SK-N-SH (cell line): ENCODE measurements around the gene PARP4. TPM values are rescaled to one million over a fixed set of nuclear protein-coding genes. Genes with fewer than 3 reads are reported as not detected.
"Not testable (repeated sequence)": the region's sequence is repeated elsewhere in the genome, so short reads cannot be mapped to it uniquely, and the experiment has no call there.

Experiments used
- CTCF ChIA-PET: fragments of 300-600, 350-600 bp; formaldehyde crosslinking; extraction: SDS; loops from one replicate; lab custom pipeline; 2021; lab: Yijun Ruan, JAX
- POLR2A ChIA-PET: fragments of 350-600 bp; sonication (Branson Sonifier 250); formaldehyde crosslinking; extraction: SDS; loops from one replicate; lab custom pipeline; 2020; ENCODE audit warnings: antibody characterized with exemption, inconsistent platforms; lab: Yijun Ruan, JAX
- DNase-seq: peaks from one replicate; pipeline ENCODE4 v3.0.0; 2012
- H2AFZ ChIP-seq: fragments of 200-600 bp; sonication (generic); 2 replicates; pipeline ENCODE4 v1.8.1; 2016; ENCODE audit warnings: antibody characterized with exemption, mild to moderate bottlenecking, low read depth
- H3F3A ChIP-seq: fragments of 200-600 bp; sonication (generic); replicated peaks from 2 replicates; pipeline ENCODE3; 2016; ENCODE audit warnings: antibody characterized with exemption, mild to moderate bottlenecking; ENCODE audit not compliant: insufficient read depth
- H3K27ac ChIP-seq, 2 experiments: fragments of 200-500 bp in 1 of 2; fragments of 200-600 bp in 1 of 2; sonication (Bioruptor generic) in 1 of 2; sonication (generic), shearing (Covaris generic) in 1 of 2; 2 replicates each; pipeline versions ENCODE4 v1.5.1 to v1.6.1; 2014 to 2016; ENCODE audit warnings: low read depth in 2 of 2, inconsistent platforms in 1 of 2, low read length in 1 of 2, mild to moderate bottlenecking in 1 of 2, mixed read lengths in 1 of 2
- H3K27me3 ChIP-seq: fragments of 200-600 bp; sonication (generic), shearing (Covaris generic); 2 replicates; pipeline ENCODE4 v1.6.1; 2016; ENCODE audit warnings: mixed run types; ENCODE audit not compliant: insufficient read depth
- H3K36me3 ChIP-seq, 2 experiments: fragments of 200-500 bp in 1 of 2; fragments of 200-600 bp in 1 of 2; sonication (Bioruptor generic) in 1 of 2; sonication (generic) in 1 of 2; replicated peaks in 1 of 2; 2 replicates each; pipeline versions ENCODE3 to v1.5.1; 2014 to 2016; ENCODE audit warnings: low read length in 1 of 2, mild to moderate bottlenecking in 1 of 2; ENCODE audit not compliant: insufficient read depth in 2 of 2, control insufficient read depth in 1 of 2
- H3K4me1 ChIP-seq, 2 experiments: fragments of 200-500 bp in 1 of 2; fragments of 200-600 bp in 1 of 2; sonication (Bioruptor generic) in 1 of 2; sonication (generic), shearing (Covaris generic) in 1 of 2; 2 replicates each; pipeline versions ENCODE4 v1.5.1 to v1.6.1; 2014 to 2016; ENCODE audit warnings: low read depth in 1 of 2, low read length in 1 of 2, mixed run types in 1 of 2; ENCODE audit not compliant: insufficient read depth in 2 of 2, control insufficient read depth in 1 of 2
- H3K4me2 ChIP-seq: fragments of 200-600 bp; sonication (generic), shearing (Covaris generic); 2 replicates; pipeline ENCODE4 v1.6.1; 2017; ENCODE audit warnings: mixed run types
- H3K4me3 ChIP-seq, 2 experiments: fragments of 200-500 bp in 1 of 2; fragments of 200-600 bp in 1 of 2; sonication (Bioruptor generic) in 1 of 2; sonication (generic), shearing (Covaris generic) in 1 of 2; 2 replicates each; pipeline versions ENCODE4 v1.5.1 to v1.8.1; 2014 to 2016; ENCODE audit warnings: low read depth in 2 of 2, inconsistent platforms in 1 of 2, low read length in 1 of 2, mild to moderate bottlenecking in 1 of 2, mixed read lengths in 1 of 2, moderate library complexity in 1 of 2
- H3K79me2 ChIP-seq: fragments of 200-600 bp; sonication (generic); 2 replicates; pipeline ENCODE4 v1.8.1; 2017; ENCODE audit warnings: mild to moderate bottlenecking; ENCODE audit not compliant: insufficient read depth
- H3K9ac ChIP-seq: fragments of 200-600 bp; sonication (generic); 2 replicates; pipeline ENCODE4 v1.6.1; 2017; ENCODE audit warnings: mixed run types
- H3K9me2 ChIP-seq: fragments of 200-600 bp; sonication (generic); 2 replicates; pipeline ENCODE4 v1.6.1; 2017; ENCODE audit warnings: mixed run types
- H3K9me3 ChIP-seq: fragments of 200-600 bp; sonication (generic); 2 replicates; pipeline ENCODE4 v1.6.1; 2017; ENCODE audit warnings: mixed run types, mild to moderate bottlenecking, moderate library complexity
- H4K20me1 ChIP-seq: fragments of 200-600 bp; sonication (generic); 2 replicates; pipeline ENCODE4 v1.6.1; 2017; ENCODE audit warnings: mild to moderate bottlenecking, mixed run types; ENCODE audit not compliant: insufficient read depth
- CHD2 ChIP-seq: fragments of 150-350 bp; IDR thresholded peaks from 2 replicates; pipeline ENCODE4 v1.6.1; 2018; ENCODE audit warnings: low read length; ENCODE audit not compliant: partially characterized antibody
- FOSL2 ChIP-seq: IDR thresholded peaks from 2 replicates; pipeline ENCODE4 v1.4.0; 2012; ENCODE audit warnings: low read depth, mild to moderate bottlenecking, moderate library complexity, borderline replicate concordance
- FOXM1 ChIP-seq: IDR thresholded peaks from 2 replicates; pipeline ENCODE4 v1.4.0; 2012; ENCODE audit warnings: low read depth, mild to moderate bottlenecking
- GABPA ChIP-seq: IDR thresholded peaks from 2 replicates; pipeline ENCODE4 v1.4.0; 2012; ENCODE audit warnings: low read depth, mild to moderate bottlenecking
- IRF3 ChIP-seq: fragments of 150-350 bp; IDR thresholded peaks from 2 replicates; pipeline ENCODE4 v1.6.1; 2016; ENCODE audit warnings: mild to moderate bottlenecking, low read depth, low read length
- JUND ChIP-seq: IDR thresholded peaks from 2 replicates; pipeline ENCODE4 v1.4.0; 2012
- NFIC ChIP-seq: IDR thresholded peaks from 2 replicates; pipeline ENCODE4 v1.4.0; 2012; ENCODE audit warnings: borderline replicate concordance
- POLR2AphosphoS5 ChIP-seq: IDR thresholded peaks from 2 replicates; pipeline ENCODE4 v1.6.1; 2012; ENCODE audit warnings: low read depth, low read length
- REST ChIP-seq: IDR thresholded peaks from 2 replicates; pipeline ENCODE4 v1.6.1; 2012; ENCODE audit warnings: mild to moderate bottlenecking, low read depth, low read length, moderate library complexity
- RFX5 ChIP-seq: IDR thresholded peaks from 2 replicates; pipeline ENCODE4 v1.6.1; 2012; ENCODE audit warnings: mild to moderate bottlenecking, improper control_type of control experiment, low read length
- RXRA ChIP-seq: IDR thresholded peaks from 2 replicates; pipeline ENCODE4 v1.4.0; 2012; ENCODE audit warnings: low read depth, mild to moderate bottlenecking, borderline replicate concordance
- SIN3A ChIP-seq: IDR thresholded peaks from 2 replicates; pipeline ENCODE4 v1.6.1; 2012; ENCODE audit warnings: low read depth, mild to moderate bottlenecking, low read length, moderate library complexity, borderline replicate concordance
- SMC3 ChIP-seq: IDR thresholded peaks from 2 replicates; pipeline ENCODE4 v1.6.1; 2012; ENCODE audit warnings: low read depth, low read length, improper control_type of control experiment
- USF2 ChIP-seq: fragments of 150-350 bp; IDR thresholded peaks from 2 replicates; pipeline ENCODE4 v1.6.1; 2017; ENCODE audit warnings: antibody characterized with exemption, low read length, low read depth, borderline replicate concordance
- YY1 ChIP-seq: IDR thresholded peaks from 2 replicates; pipeline ENCODE4 v1.4.0; 2012; ENCODE audit warnings: low read depth, mild to moderate bottlenecking
- WGBS: methylation state at CpG from one replicate; pipeline ENCODE4 v1.1.6; 2017; ENCODE audit warnings: low lambda C conversion rate; 5-methylcytosine and 5-hydroxymethylcytosine counted together
- polyA plus RNA-seq, 3 experiments: library from polyadenylated mRNA; depleted of rRNA; stranded (reverse); fragments of >200 nt; gene quantifications; 2 replicates each; pipeline ENCODE4 v1.2.3, GENCODE V29; 2012
- TF ChIP-seq, protein P1 (sequence below): IDR thresholded peaks from 2 replicates; pipeline ENCODE4 v1.4.0; 2012; ENCODE audit warnings: low read depth, borderline replicate concordance
- TF ChIP-seq, protein P2 (sequence below): IDR thresholded peaks from 2 replicates; pipeline ENCODE4 v1.4.0; 2012; ENCODE audit warnings: low read depth, borderline replicate concordance

PARP4 gene
- polyA plus RNA-seq, 1 of the 3 experiments (the other 2 are of a cell fraction) = 33.9 TPM

GRCh38 chr13:24443366-24443765 is 69.2 kb downstream of the PARP4 start:
- Histone ChIP-seq H3K4me2 (no peak overlapping the region), H3K4me3 (no peak overlapping the region), H3K9me2 (no peaks in the 10 kb centered on the region), H3K27ac (no peak overlapping the region), H2AFZ (no peak overlapping the region), H3F3A (no peaks in the 10 kb centered on the region), H3K36me3 (peaks cover 45 to 62% of the 10 kb centered on the region in 2 experiments), H3K79me2 (no peaks in the 10 kb centered on the region), H4K20me1 (no peaks in the 10 kb centered on the region), H3K27me3 (no peaks in the 10 kb centered on the region), H3K9ac (no peak overlapping the region), H3K4me1 (no peaks in the 10 kb centered on the region), H3K9me3 (no peaks in the 10 kb centered on the region)
- no peak for DNase-seq
- 89% methylated on average over 4 of the region's 4 CpGs for WGBS
- TF ChIP-seq, protein P1, sequence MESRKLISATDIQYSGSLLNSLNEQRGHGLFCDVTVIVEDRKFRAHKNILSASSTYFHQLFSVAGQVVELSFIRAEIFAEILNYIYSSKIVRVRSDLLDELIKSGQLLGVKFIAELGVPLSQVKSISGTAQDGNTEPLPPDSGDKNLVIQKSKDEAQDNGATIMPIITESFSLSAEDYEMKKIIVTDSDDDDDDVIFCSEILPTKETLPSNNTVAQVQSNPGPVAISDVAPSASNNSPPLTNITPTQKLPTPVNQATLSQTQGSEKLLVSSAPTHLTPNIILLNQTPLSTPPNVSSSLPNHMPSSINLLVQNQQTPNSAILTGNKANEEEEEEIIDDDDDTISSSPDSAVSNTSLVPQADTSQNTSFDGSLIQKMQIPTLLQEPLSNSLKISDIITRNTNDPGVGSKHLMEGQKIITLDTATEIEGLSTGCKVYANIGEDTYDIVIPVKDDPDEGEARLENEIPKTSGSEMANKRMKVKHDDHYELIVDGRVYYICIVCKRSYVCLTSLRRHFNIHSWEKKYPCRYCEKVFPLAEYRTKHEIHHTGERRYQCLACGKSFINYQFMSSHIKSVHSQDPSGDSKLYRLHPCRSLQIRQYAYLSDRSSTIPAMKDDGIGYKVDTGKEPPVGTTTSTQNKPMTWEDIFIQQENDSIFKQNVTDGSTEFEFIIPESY = no peak
- no peak for TF ChIP-seq SMC3
- TF ChIP-seq IRF3 = no peak
- no peak for TF ChIP-seq JUND
- TF ChIP-seq RXRA = no peak
- no peak for TF ChIP-seq CHD2
- no peak for TF ChIP-seq REST
- no peak for TF ChIP-seq NFIC
- no peak for TF ChIP-seq SIN3A
- TF ChIP-seq RFX5 = no peak
- TF ChIP-seq POLR2AphosphoS5 = no peak
- no peak for TF ChIP-seq USF2
- TF ChIP-seq, protein P2, sequence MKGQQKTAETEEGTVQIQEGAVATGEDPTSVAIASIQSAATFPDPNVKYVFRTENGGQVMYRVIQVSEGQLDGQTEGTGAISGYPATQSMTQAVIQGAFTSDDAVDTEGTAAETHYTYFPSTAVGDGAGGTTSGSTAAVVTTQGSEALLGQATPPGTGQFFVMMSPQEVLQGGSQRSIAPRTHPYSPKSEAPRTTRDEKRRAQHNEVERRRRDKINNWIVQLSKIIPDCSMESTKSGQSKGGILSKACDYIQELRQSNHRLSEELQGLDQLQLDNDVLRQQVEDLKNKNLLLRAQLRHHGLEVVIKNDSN = no peak
- TF ChIP-seq FOSL2 = no peak
- no peak for TF ChIP-seq YY1
- no peak for TF ChIP-seq GABPA
- no peak for TF ChIP-seq FOXM1
- ChIA-PET CTCF (no interaction called here), POLR2A (no interaction called here)

GRCh38 chr13:24426045-24426444 is 86.5 kb downstream of the PARP4 start:
- H3K79me2 ChIP-seq, CTCF ChIA-PET, H2AFZ ChIP-seq, H3K27me3 ChIP-seq, DNase-seq, H3K4me3 ChIP-seq, POLR2A ChIA-PET, H3F3A ChIP-seq, H4K20me1 ChIP-seq, H3K27ac ChIP-seq, H3K4me2 ChIP-seq, H3K9me3 ChIP-seq, H3K4me1 ChIP-seq, H3K9ac ChIP-seq, H3K9me2 ChIP-seq: not testable (repeated sequence)
- WGBS = 77% methylated on average over 3 of the region's 3 CpGs
- H3K36me3 ChIP-seq = peaks cover 21 to 77% of the 10 kb centered on the region in 2 experiments

DNA sequence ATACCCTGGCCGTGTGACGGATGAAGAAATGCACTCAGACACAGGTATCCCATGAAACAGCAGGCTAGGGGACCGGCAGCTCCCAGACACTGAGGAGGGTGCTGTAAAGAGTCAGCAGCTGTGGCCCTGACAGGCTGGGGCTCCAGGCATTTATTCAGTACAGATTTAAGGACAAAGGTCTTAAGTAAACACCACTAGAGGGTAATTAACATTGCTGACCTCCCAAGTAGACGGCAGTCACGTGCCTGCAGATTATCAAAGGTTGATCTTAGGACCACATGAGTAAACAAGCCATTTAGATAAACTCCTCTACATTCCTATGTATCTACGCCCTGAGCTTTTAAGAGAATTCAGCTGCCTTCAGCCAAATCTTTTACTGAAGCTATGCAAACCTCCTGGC is 92.9 kb downstream of the PARP4 start:
- H4K20me1 ChIP-seq, H3K4me3 ChIP-seq, H3K9me2 ChIP-seq, H3F3A ChIP-seq, H2AFZ ChIP-seq, DNase-seq, H3K27me3 ChIP-seq, H3K9ac ChIP-seq, H3K4me1 ChIP-seq, CTCF ChIA-PET, H3K4me2 ChIP-seq, H3K79me2 ChIP-seq, POLR2A ChIA-PET, H3K27ac ChIP-seq, H3K9me3 ChIP-seq: not testable (repeated sequence)
- peaks cover 17 to 41% of the 10 kb centered on the region in 2 experiments for H3K36me3 ChIP-seq
- 81% methylated on average over 6 of the region's 6 CpGs for WGBS
